Skeletal muscle tissue (tissue), 4 donors: ENCODE measurements around the gene UBR2. TPM values are rescaled to one million over a fixed set of nuclear protein-coding genes. Genes with fewer than 3 reads are reported as not detected.

Source experiments
- H3K27ac ChIP-seq: one replicate; pipeline ENCODE4 v1.7.0; 2013; ENCODE audit warnings: mild to moderate bottlenecking, low read depth, low read length, inconsistent platforms
- H3K27me3 ChIP-seq, 3 donors: one replicate each; pipeline ENCODE4 v1.7.0; 2013; ENCODE audit warnings: low read length in 3 of 3; ENCODE audit not compliant: control insufficient read depth in 3 of 3, insufficient read depth in 3 of 3
- H3K36me3 ChIP-seq, 3 donors: one replicate each; pipeline ENCODE4 v1.7.0; 2013; ENCODE audit warnings: low read length in 3 of 3; ENCODE audit not compliant: control insufficient read depth in 3 of 3, insufficient read depth in 3 of 3
- H3K4me1 ChIP-seq, 3 donors: one replicate each; pipeline ENCODE4 v1.7.0; 2013; ENCODE audit warnings: low read length in 3 of 3, mild to moderate bottlenecking in 3 of 3; ENCODE audit not compliant: control insufficient read depth in 3 of 3, insufficient read depth in 3 of 3
- H3K4me3 ChIP-seq, 3 donors: one replicate each; pipeline ENCODE4 v1.7.0; 2013; ENCODE audit warnings: low read length in 3 of 3
- H3K9ac ChIP-seq, 3 donors: one replicate each; pipeline ENCODE4 v1.7.0; 2013; ENCODE audit warnings: low read length in 3 of 3, mild to moderate bottlenecking in 3 of 3, moderate library complexity in 2 of 3, low read depth in 1 of 3
- H3K9me3 ChIP-seq, 3 donors: one replicate each; pipeline ENCODE4 v1.7.0; 2013; ENCODE audit warnings: low read length in 3 of 3; ENCODE audit not compliant: control insufficient read depth in 3 of 3
- total RNA-seq: library from RNA; depleted of rRNA; stranded (reverse); fragments of >200 nt; gene quantifications from one replicate; pipeline ENCODE4 v1.2.3, GENCODE V29; 2014
- donor health status: Osteomylitis.

UBR2 gene
- total RNA-seq, 1 donor from 2014 or later, result 24.0 TPM

DNA sequence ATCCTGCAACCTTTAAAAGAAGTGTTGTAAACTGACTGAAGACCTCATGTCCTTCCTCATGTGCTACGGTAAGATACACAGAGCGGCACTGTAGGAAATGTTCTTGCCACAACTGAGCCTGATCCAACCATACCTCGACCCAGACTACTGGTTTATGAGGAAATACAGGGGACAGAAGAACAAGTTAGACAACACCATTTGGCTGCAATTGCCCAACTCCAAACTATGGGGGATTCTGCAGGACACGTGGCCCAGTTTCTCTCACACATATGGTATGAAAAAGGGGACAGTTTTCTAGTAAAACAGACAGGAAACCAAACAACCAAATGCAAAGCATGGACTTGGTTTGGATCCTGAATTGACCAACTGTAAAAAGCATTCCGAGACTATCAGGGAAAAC, 148.1 kb downstream of the UBR2 start:
- H3K36me3 ChIP-seq, result no peaks in the 10 kb centered on the region
- H3K9ac ChIP-seq, result no peak overlapping the region
- peaks cover 0 to 9% (median 5%) of the 10 kb centered on the region in 3 donors for H3K9me3 ChIP-seq
- H3K27ac ChIP-seq, result no peak overlapping the region
- no peak overlapping the region for H3K4me3 ChIP-seq
- H3K4me1 ChIP-seq, result peaks cover 3 to 9% (median 5%) of the 10 kb centered on the region in 3 donors
- no peaks in the 10 kb centered on the region for H3K27me3 ChIP-seq

- Histone ChIP-seq H3K27me3 (no peaks in the 10 kb centered on the region), H3K9ac (no peak overlapping the region), H3K27ac (no peak overlapping the region), H3K9me3 (peaks cover 0 to 9% (median 5%) of the 10 kb centered on the region in 3 donors), H3K4me3 (no peak overlapping the region), H3K36me3 (no peaks in the 10 kb centered on the region), H3K4me1 (peaks cover 3 to 11% (median 5%) of the 10 kb centered on the region in 3 donors)
These were observed 150.4 kb downstream of the UBR2 start for GRCh38 chr6:42714098-42714761.

- Histone ChIP-seq H3K4me1 (peaks cover 0 to 2% (median 0%) of the 10 kb centered on the region in 3 donors), H3K27ac (no peak overlapping the region), H3K27me3 (no peaks in the 10 kb centered on the region), H3K4me3 (no peak overlapping the region), H3K9ac (no peak overlapping the region), H3K9me3 (peaks cover 0 to 9% (median 5%) of the 10 kb centered on the region in 3 donors), H3K36me3 (no peaks in the 10 kb centered on the region)
These were observed 152.0 kb downstream of the UBR2 start for GRCh38 chr6:42715871-42716270.

DNA sequence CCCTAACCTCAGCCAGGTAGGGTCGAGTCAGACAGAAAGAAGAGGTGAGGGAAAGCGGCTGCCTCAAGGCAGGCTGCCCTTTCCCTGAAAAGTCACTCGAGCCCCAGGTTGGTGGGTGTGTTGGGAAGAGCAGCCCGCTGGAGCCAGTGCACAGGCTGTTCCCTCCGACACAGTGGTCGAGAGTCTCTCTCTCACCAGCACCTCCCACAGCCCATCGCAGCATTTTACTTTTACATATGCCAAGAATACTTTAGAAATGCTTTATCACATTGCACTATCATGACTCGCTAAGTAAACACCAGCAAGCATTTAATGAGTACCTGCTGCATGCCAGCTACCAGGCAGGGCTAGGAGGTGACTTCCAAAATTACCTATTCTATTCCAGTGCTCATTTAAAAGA, 156.9 kb downstream of the UBR2 start:
- H3K4me1 ChIP-seq, result peaks cover 0 to 6% (median 4%) of the 10 kb centered on the region in 3 donors
- no peak overlapping the region for H3K27ac ChIP-seq
- no peak overlapping the region for H3K4me3 ChIP-seq
- no peak overlapping the region for H3K9ac ChIP-seq
- H3K36me3 ChIP-seq, result peaks cover 0 to 3% (median 0%) of the 10 kb centered on the region in 3 donors
- no peaks in the 10 kb centered on the region for H3K9me3 ChIP-seq
- no peaks in the 10 kb centered on the region for H3K27me3 ChIP-seq

- Histone ChIP-seq H3K9ac (no peak within 1 kb of the TSS), H3K27ac (no peak within 1 kb of the TSS), H3K36me3 (peaks cover 0 to 3% (median 0%) of the 10 kb centered on the region in 3 donors), H3K9me3 (no peaks in the 10 kb centered on the region), H3K27me3 (no peaks in the 10 kb centered on the region), H3K4me1 (peaks cover 17 to 20% (median 17%) of the 10 kb centered on the region in 3 donors), H3K4me3 (no peak within 1 kb of the TSS)
These were observed 158.7 kb downstream of the UBR2 start, which contains the start of gene PRPH2 for GRCh38 chr6:42722497-42722896. TSS of gene PRPH2 (minus strand) at chr6:42722597. CDS start at chr6:42722334, 263 bp downstream.

DNA sequence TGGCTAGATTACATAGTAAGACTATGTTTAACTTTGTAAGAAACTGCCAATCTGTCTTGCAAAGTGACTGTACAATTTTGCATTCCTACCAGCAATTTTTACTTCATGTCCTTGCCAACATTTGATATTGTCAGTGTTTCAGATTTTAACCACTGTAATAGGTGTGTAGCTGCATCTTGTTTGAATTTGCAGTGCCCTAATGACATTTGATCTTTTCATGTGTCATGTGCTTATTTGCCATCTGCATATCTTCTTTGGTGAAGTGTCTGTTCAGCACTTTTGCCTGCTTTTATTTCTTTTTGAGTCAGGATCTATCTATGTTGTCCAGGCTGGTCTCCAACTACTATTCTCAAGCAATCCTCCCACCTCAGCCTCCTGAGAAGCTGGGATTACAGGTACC, 161.0 kb downstream of the UBR2 start:
- Histone ChIP-seq H3K9ac (no peak overlapping the region), H3K27me3 (no peaks in the 10 kb centered on the region), H3K4me1 (peaks cover 15 to 21% (median 18%) of the 10 kb centered on the region in 3 donors), H3K9me3 (no peaks in the 10 kb centered on the region), H3K36me3 (peaks cover 0 to 3% (median 0%) of the 10 kb centered on the region in 3 donors), H3K27ac (no peak overlapping the region), H3K4me3 (no peak overlapping the region)

DNA sequence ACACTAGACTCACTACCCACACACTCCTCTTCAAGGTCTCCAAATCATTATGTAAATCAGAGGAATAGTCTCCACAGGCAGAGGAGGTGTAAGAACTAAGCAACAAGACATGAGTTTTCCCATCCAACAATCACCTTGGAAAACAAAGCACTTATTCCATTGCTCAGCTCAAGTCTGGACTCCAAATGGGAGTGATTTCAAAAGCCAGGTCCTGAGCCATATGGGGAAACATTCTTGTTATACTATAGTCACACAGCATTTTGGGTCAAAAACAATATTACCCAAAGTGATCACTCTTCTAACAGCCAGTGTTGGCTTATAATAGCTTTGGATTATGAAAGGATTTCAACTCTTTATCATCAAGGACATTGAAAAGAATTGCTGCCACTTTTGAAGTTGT, 162.2 kb downstream of the UBR2 start:
- Histone ChIP-seq H3K4me3 (peak overlapping the region in 2 of 3 donors; percentile 77 to 81), H3K9me3 (no peaks in the 10 kb centered on the region), H3K4me1 (peaks cover 15 to 21% (median 18%) of the 10 kb centered on the region in 3 donors), H3K36me3 (peaks cover 0 to 3% (median 0%) of the 10 kb centered on the region in 3 donors), H3K9ac (peak overlapping the region in 2 of 3 donors; percentile 5 to 77), H3K27me3 (no peaks in the 10 kb centered on the region), H3K27ac (peak overlapping the region; percentile 80)

DNA sequence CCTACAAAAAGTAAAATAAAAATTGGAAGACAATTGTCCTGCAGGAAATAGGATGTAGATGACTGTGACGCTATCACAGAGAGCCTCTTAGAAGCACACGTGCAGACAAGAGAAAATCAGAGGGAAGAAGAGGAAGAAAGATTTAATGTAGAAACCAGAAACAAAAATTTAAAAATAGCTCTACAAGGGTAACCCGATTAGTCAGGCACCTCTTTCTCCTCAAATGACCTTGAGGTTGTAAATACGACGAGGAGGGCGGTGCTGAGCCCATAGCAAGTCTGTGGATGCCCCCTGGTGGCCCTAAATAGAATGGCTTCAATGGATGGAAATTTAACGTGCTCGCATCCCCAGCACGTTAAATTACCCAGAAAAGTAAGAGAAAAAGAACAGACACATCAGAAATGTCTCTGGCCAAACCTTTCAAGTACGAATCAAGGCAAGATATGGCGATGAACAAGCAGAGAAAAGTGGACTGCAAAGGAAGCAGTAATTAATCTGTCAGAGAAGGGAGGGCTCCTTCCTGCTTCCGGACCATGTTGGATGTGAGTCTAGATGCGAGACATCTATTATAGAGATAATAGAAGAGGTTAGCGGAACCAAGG, 162.8 kb downstream of the UBR2 start:
- H3K27me3 ChIP-seq, result no peaks in the 10 kb centered on the region
- peaks cover 15 to 21% (median 18%) of the 10 kb centered on the region in 3 donors for H3K4me1 ChIP-seq
- H3K4me3 ChIP-seq, result peak overlapping the region; percentile 71 to 81 (median 77)
- H3K36me3 ChIP-seq, result peaks cover 0 to 3% (median 0%) of the 10 kb centered on the region in 3 donors
- no peaks in the 10 kb centered on the region for H3K9me3 ChIP-seq
- peak overlapping the region; percentile 70 to 81 (median 77) for H3K9ac ChIP-seq
- peak overlapping the region; percentile 80 for H3K27ac ChIP-seq

GRCh38 chr6:42727087-42727611, 163.3 kb downstream of the UBR2 start:
- H3K4me3 ChIP-seq, result peak overlapping the region; percentile 71 to 81 (median 77)
- peak overlapping the region; percentile 70 to 81 (median 77) for H3K9ac ChIP-seq
- peaks cover 15 to 21% (median 18%) of the 10 kb centered on the region in 3 donors for H3K4me1 ChIP-seq
- H3K9me3 ChIP-seq, result no peaks in the 10 kb centered on the region
- H3K27ac ChIP-seq, result peak overlapping the region; percentile 54
- H3K27me3 ChIP-seq, result no peaks in the 10 kb centered on the region
- H3K36me3 ChIP-seq, result no peaks in the 10 kb centered on the region

- Histone ChIP-seq H3K36me3 (no peaks in the 10 kb centered on the region), H3K9me3 (no peaks in the 10 kb centered on the region), H3K9ac (peak overlapping the region; percentile 70 to 81 (median 77)), H3K27ac (no peak overlapping the region), H3K4me1 (peaks cover 15 to 21% (median 18%) of the 10 kb centered on the region in 3 donors), H3K27me3 (no peaks in the 10 kb centered on the region), H3K4me3 (peak overlapping the region in 2 of 3 donors; percentile 77 to 81)
These were observed 163.8 kb downstream of the UBR2 start for GRCh38 chr6:42727627-42728026.
